PC-3 (cell line): Measurements from ENCODE around the gene PPP2R5A. TPM values are rescaled to one million over a fixed set of nuclear protein-coding genes. Genes with fewer than 3 reads are reported as not detected.

Experiments
- ATAC-seq: fragments of 200-7000 bp; cut with Tn5 transposase; 2 replicates; pipeline ENCODE4 v1.9.1; 2020; ENCODE audit warnings: mild to moderate bottlenecking, moderate library complexity
- BruUV-seq: library from RNA; stranded (reverse); fragments of 400-500 nt; replicated peaks from 2 replicates; lab custom pipeline; 2021; lab: Mats Ljungman, UMichigan
- CTCF ChIA-PET: fragments of 300-600 bp; sonication (Branson Sonifier 250); formaldehyde crosslinking; loops from one replicate; lab custom pipeline; 2022; ENCODE audit warnings: antibody characterized with exemption; lab: Charles Lee
- POLR2A ChIA-PET: fragments of 300-600 bp; sonication (Branson Sonifier 250); formaldehyde crosslinking; loops from one replicate; lab custom pipeline; 2022; ENCODE audit warnings: antibody characterized with exemption; ENCODE audit not compliant: unreplicated experiment; lab: Charles Lee
- DNase-seq: peaks from one replicate; pipeline ENCODE4 v3.0.0-alpha.2; 2015
- H2AFZ ChIP-seq: fragments of 300-600 bp; sonication (generic); 2 replicates; pipeline ENCODE4 v1.6.0; 2016; ENCODE audit warnings: antibody characterized with exemption, low read length
- H3F3A ChIP-seq: fragments of 300-600 bp; sonication (generic); one replicate; pipeline ENCODE4 v1.6.0; 2017; ENCODE audit warnings: antibody characterized with exemption, low read length, control low read depth, mild to moderate bottlenecking; ENCODE audit not compliant: unreplicated experiment
- H3K27ac ChIP-seq: fragments of 300-600 bp; sonication (generic); 2 replicates; pipeline ENCODE4 v1.5.1; 2016; ENCODE audit warnings: mild to moderate bottlenecking, low read length
- H3K27me3 ChIP-seq: fragments of 300-600 bp; sonication (generic); 2 replicates; pipeline ENCODE4 v1.6.1; 2016; ENCODE audit warnings: low read length, mixed read lengths
- H3K36me3 ChIP-seq: fragments of 300-600 bp; sonication (generic); 2 replicates; pipeline ENCODE4 v1.6.1; 2016; ENCODE audit warnings: low read depth, mixed run types, low read length, mixed read lengths
- H3K4me1 ChIP-seq: fragments of 300-600 bp; sonication (generic); 2 replicates; pipeline ENCODE4 v1.5.1; 2016; ENCODE audit warnings: low read length; ENCODE audit not compliant: insufficient read depth
- H3K4me2 ChIP-seq: fragments of 300-600 bp; sonication (generic); 2 replicates; pipeline ENCODE4 v1.6.0; 2016; ENCODE audit warnings: low read length
- H3K4me3 ChIP-seq: fragments of 300-600 bp; sonication (generic); 2 replicates; pipeline ENCODE4 v1.5.1; 2016; ENCODE audit warnings: mild to moderate bottlenecking, low read length, mixed read lengths
- H3K79me2 ChIP-seq: fragments of 300-600 bp; sonication (generic); 2 replicates; pipeline ENCODE4 v1.6.1; 2017; ENCODE audit warnings: low read length, mixed read lengths
- H3K9ac ChIP-seq: fragments of 300-600 bp; sonication (generic); 2 replicates; pipeline ENCODE4 v1.6.0; 2016; ENCODE audit warnings: mild to moderate bottlenecking, low read length
- H3K9me2 ChIP-seq: fragments of 300-600 bp; sonication (generic); replicated peaks from 2 replicates; pipeline ENCODE4 v1.6.1; 2016; ENCODE audit warnings: mixed run types, low read length, mixed read lengths
- H3K9me3 ChIP-seq: fragments of 300-600 bp; sonication (generic); 2 replicates; pipeline ENCODE4 v1.6.1; 2016; ENCODE audit warnings: low read length, mixed read lengths
- H4K20me1 ChIP-seq: fragments of 300-600 bp; sonication (generic); 2 replicates; pipeline ENCODE4 v1.6.1; 2016; ENCODE audit warnings: low read length, mixed read lengths
- CTCF ChIP-seq: fragments of 300-600 bp; sonication (generic); conservative IDR thresholded peaks from 2 replicates; pipeline ENCODE4 v1.5.1; 2017; ENCODE audit warnings: antibody characterized with exemption, low read depth, mild to moderate bottlenecking, low read length
- EZH2 ChIP-seq: fragments of 300-600 bp; sonication (generic); IDR thresholded peaks from one replicate; pipeline ENCODE4 v1.6.1; 2017; ENCODE audit warnings: antibody characterized with exemption, mild to moderate bottlenecking, low read length; ENCODE audit not compliant: unreplicated experiment
- EZH2phosphoT487 ChIP-seq: fragments of 300-600 bp; sonication (generic); IDR thresholded peaks from 2 replicates; pipeline ENCODE4 v1.6.1; 2018; ENCODE audit warnings: mild to moderate bottlenecking, antibody characterized with exemption, low read length, borderline replicate concordance
- intact Hi-C: fragments of 100-400 bp; cut with micrococcal nuclease; formaldehyde crosslinking; loops from 2 replicates; pipeline ENCODE4 v1.9.0; 2023
- total RNA-seq: library from RNA; depleted of rRNA; stranded (reverse); fragments of >200 nt; gene quantifications from 2 replicates; pipeline ENCODE4 v1.2.3, GENCODE V29; 2014

Gene PPP2R5A
- total RNA-seq, 1 experiment from 2014 or later, result 44.0 TPM

- no TSS peak for BruUV-seq
- H3K27me3 ChIP-seq, result peaks cover 47% of the 10 kb centered on the region
- no peak for ATAC-seq
- no peaks in the 10 kb centered on the region for H3K79me2 ChIP-seq
- no peak overlapping the region for H3K4me3 ChIP-seq
- no peaks in the 10 kb centered on the region for H4K20me1 ChIP-seq
- no peaks in the 10 kb centered on the region for H3F3A ChIP-seq
- ChIA-PET POLR2A (no interaction called here), CTCF (no interaction called here)
- H3K9me2 ChIP-seq, result no peaks in the 10 kb centered on the region
- H3K36me3 ChIP-seq, result no peaks in the 10 kb centered on the region
- no peaks in the 10 kb centered on the region for H3K9me3 ChIP-seq
- H3K4me1 ChIP-seq, result no peaks in the 10 kb centered on the region
- no peak overlapping the region for H2AFZ ChIP-seq
- no peak for TF ChIP-seq CTCF
- TF ChIP-seq EZH2phosphoT487, result no peak
- no peak for TF ChIP-seq EZH2
- intact Hi-C loops, result no loop called here
- DNase-seq, result no peak
- no peak overlapping the region for H3K4me2 ChIP-seq
- no peak overlapping the region for H3K9ac ChIP-seq
- no peak overlapping the region for H3K27ac ChIP-seq
Observed at GRCh38 chr1:212270564-212270963, 14.6 kb upstream of the PPP2R5A start.

- intact Hi-C loops, result no loop called here
- ChIA-PET POLR2A (interaction anchor here (0.5 to 0.6 kb wide), 2 partner anchors 80 to 114 kb away, joined by 3 to 5 read pairs; no protein-coding TSS in a partner anchor), CTCF (no interaction called here)
- no TSS peak for BruUV-seq
- H3K36me3 ChIP-seq, result no peaks in the 10 kb centered on the region
- TF ChIP-seq CTCF (no peak), EZH2 (no peak), EZH2phosphoT487 (no peak)
- H3K4me3 ChIP-seq, result no peak overlapping the region
- no peak overlapping the region for H3K4me2 ChIP-seq
- no peak overlapping the region for H3K9ac ChIP-seq
- no peak for ATAC-seq
- H3K79me2 ChIP-seq, result no peaks in the 10 kb centered on the region
- H3K27ac ChIP-seq, result no peak overlapping the region
- no peak for DNase-seq
- no peaks in the 10 kb centered on the region for H3K9me2 ChIP-seq
- peaks cover 47% of the 10 kb centered on the region for H3K27me3 ChIP-seq
- H4K20me1 ChIP-seq, result no peaks in the 10 kb centered on the region
- no peaks in the 10 kb centered on the region for H3K9me3 ChIP-seq
- H2AFZ ChIP-seq, result no peak overlapping the region
- H3K4me1 ChIP-seq, result no peaks in the 10 kb centered on the region
- H3F3A ChIP-seq, result no peaks in the 10 kb centered on the region
Observed at GRCh38 chr1:212271234-212271633, 14.0 kb upstream of the PPP2R5A start.

GRCh38 chr1:212271823-212272485 is 13.3 kb upstream of the PPP2R5A start:
- DNase-seq (no peak), ATAC-seq (no peak)
- Histone ChIP-seq H3K4me2 (no peak overlapping the region), H3K27me3 (peaks cover 47% of the 10 kb centered on the region), H3K9me2 (no peaks in the 10 kb centered on the region), H3K27ac (no peak overlapping the region), H3K4me3 (no peak overlapping the region), H2AFZ (no peak overlapping the region), H3K4me1 (no peaks in the 10 kb centered on the region), H3K36me3 (no peaks in the 10 kb centered on the region), H4K20me1 (no peaks in the 10 kb centered on the region), H3K79me2 (no peaks in the 10 kb centered on the region), H3F3A (no peaks in the 10 kb centered on the region), H3K9me3 (no peaks in the 10 kb centered on the region), H3K9ac (no peak overlapping the region)
- CTCF ChIA-PET, result no interaction called here
- BruUV-seq, result no TSS peak
- POLR2A ChIA-PET, result no interaction called here
- no peak for TF ChIP-seq EZH2
- TF ChIP-seq EZH2phosphoT487, result no peak
- no peak for TF ChIP-seq CTCF
- intact Hi-C loops, result no loop called here
